HepG2 (cell line): ENCODE results near the gene SLC35G2. TPM values are rescaled to one million over a fixed set of nuclear protein-coding genes. Genes with fewer than 3 reads are reported as not detected.

ENCODE experiments used
- ADNP ChIP-seq: sonication (generic); formaldehyde crosslinking; IDR thresholded peaks from 2 replicates; pipeline ENCODE4 v1.4.0; 2020; ENCODE audit warnings: missing genetic modification reagents
- CCDC6 ChIP-seq: sonication (generic); formaldehyde crosslinking; IDR thresholded peaks from 2 replicates; pipeline ENCODE4 v1.8.1; 2022; ENCODE audit warnings: mild to moderate bottlenecking, missing genetic modification reagents, moderate library complexity
- ELF3 ChIP-seq: IDR thresholded peaks from 2 replicates; pipeline ENCODE4 v1.6.1; 2016; ENCODE audit warnings: missing genetic modification reagents, missing compliant biosample characterization
- FUBP1 ChIP-seq: sonication (generic); formaldehyde crosslinking; IDR thresholded peaks from 2 replicates; pipeline ENCODE4 v1.5.1; 2020; ENCODE audit warnings: missing genetic modification reagents, mild to moderate bottlenecking, borderline replicate concordance
- HOXA7 ChIP-seq: sonication (generic); formaldehyde crosslinking; IDR thresholded peaks from 2 replicates; pipeline ENCODE4 v1.8.1; 2022; ENCODE audit warnings: mild to moderate bottlenecking, missing genetic modification reagents, moderate library complexity
- KDM1A ChIP-seq: IDR thresholded peaks from 2 replicates; pipeline ENCODE4 v1.6.1; 2016; ENCODE audit warnings: missing compliant biosample characterization
- MLLT10 ChIP-seq: sonication (generic); formaldehyde crosslinking; IDR thresholded peaks from 2 replicates; pipeline ENCODE4 v1.4.0; 2020; ENCODE audit warnings: missing genetic modification reagents
- NONO ChIP-seq, 2 experiments: fragments of 450-650 bp in 1 of 2; sonication (generic) in 1 of 2; formaldehyde crosslinking in 1 of 2; IDR thresholded peaks in 1 of 2; conservative IDR thresholded peaks in 1 of 2; 2 replicates each; pipeline versions ENCODE4 v1.6.1 to v1.8.0; 2017 to 2022; ENCODE audit warnings: mild to moderate bottlenecking in 1 of 2, missing genetic modification reagents in 1 of 2, moderate library complexity in 1 of 2
- RAD21 ChIP-seq: fragments of 450-650 bp; formaldehyde crosslinking; IDR thresholded peaks from 2 replicates; pipeline ENCODE4 v1.5.0; 2020; ENCODE audit warnings: mild to moderate bottlenecking
- RAD51 ChIP-seq: fragments of 450-650 bp; IDR thresholded peaks from 2 replicates; pipeline ENCODE4 v1.6.1; 2016; ENCODE audit warnings: borderline replicate concordance
- RELA ChIP-seq: sonication (generic); formaldehyde crosslinking; IDR thresholded peaks from 2 replicates; pipeline ENCODE4 v1.4.0; 2020; ENCODE audit warnings: missing genetic modification reagents
- RFXANK ChIP-seq: IDR thresholded peaks from 2 replicates; pipeline ENCODE4 v1.6.1; 2016
- SRF ChIP-seq: IDR thresholded peaks from 2 replicates; pipeline ENCODE4 v1.6.1; 2011; ENCODE audit warnings: mild to moderate bottlenecking, low read depth, low read length, moderate library complexity
- SUZ12 ChIP-seq: fragments of 150-350 bp; IDR thresholded peaks from 2 replicates; pipeline ENCODE4 v1.6.1; 2014; ENCODE audit warnings: low read depth, low read length
- U2AF1 ChIP-seq: fragments of 200-400 bp; formaldehyde crosslinking; optimal IDR thresholded peaks from 2 replicates; pipeline ENCODE3; 2017; ENCODE audit warnings: mild to moderate bottlenecking, low read depth, low read length
- ZBTB21 ChIP-seq: sonication (generic); formaldehyde crosslinking; IDR thresholded peaks from 2 replicates; pipeline ENCODE4 v1.4.0; 2020; ENCODE audit warnings: missing genetic modification reagents
- ZGPAT ChIP-seq: IDR thresholded peaks from 2 replicates; pipeline ENCODE4 v1.6.1; 2016; ENCODE audit warnings: mild to moderate bottlenecking
- ZNF138 ChIP-seq: sonication (generic); formaldehyde crosslinking; IDR thresholded peaks from 2 replicates; pipeline ENCODE4 v1.5.0; 2020; ENCODE audit warnings: mild to moderate bottlenecking, low read depth, missing genetic modification reagents
- ZNF350 ChIP-seq: sonication (generic); formaldehyde crosslinking; IDR thresholded peaks from 2 replicates; pipeline ENCODE4 v1.4.0; 2020; ENCODE audit warnings: mild to moderate bottlenecking, low read depth, missing genetic modification reagents, borderline replicate concordance
- ZNF496 ChIP-seq: sonication (generic); formaldehyde crosslinking; IDR thresholded peaks from 2 replicates; pipeline ENCODE4 v1.8.1; 2023; ENCODE audit warnings: mild to moderate bottlenecking, moderate library complexity, missing genetic modification reagents; ENCODE audit not compliant: insufficient replicate concordance
- ZNF501 ChIP-seq: sonication (generic); formaldehyde crosslinking; IDR thresholded peaks from 2 replicates; pipeline ENCODE4 v1.5.1; 2020; ENCODE audit warnings: mild to moderate bottlenecking, moderate library complexity, missing genetic modification reagents
- ZNF564 ChIP-seq: sonication (generic); formaldehyde crosslinking; IDR thresholded peaks from 2 replicates; pipeline ENCODE4 v1.8.1; 2023; ENCODE audit warnings: mild to moderate bottlenecking, missing genetic modification reagents
- polyA plus RNA-seq, 8 experiments: library from polyadenylated mRNA; depleted of rRNA in 3 of 8; stranded (reverse) in 7 of 8; unstranded in 1 of 8; fragments of >200 nt; fragmentation: Illumina TruSeq in 4 of 8; extraction: Trizol in 4 of 8; gene quantifications; 2 replicates each; pipeline versions ENCODE4 v1.2.1 to v1.2.3, GENCODE V29; 2011 to 2016; ENCODE audit warnings: low read depth in 4 of 8, missing spikeins in 1 of 8, mixed read lengths in 1 of 8; ENCODE audit not compliant: insufficient read depth in 1 of 8
- total RNA-seq, 5 experiments: library from RNA; depleted of rRNA; stranded (reverse); fragments of >200 nt; fragmentation: Illumina TruSeq; extraction: Trizol; gene quantifications; 2 replicates each; pipeline ENCODE4 v1.2.3, GENCODE V29; 2016; ENCODE audit warnings: low read depth in 1 of 5
- TF ChIP-seq, protein P1 (sequence below): sonication (generic); formaldehyde crosslinking; IDR thresholded peaks from 2 replicates; pipeline ENCODE4 v1.5.1; 2020; ENCODE audit warnings: missing genetic modification reagents, mild to moderate bottlenecking, borderline replicate concordance
- TF ChIP-seq, protein P2 (sequence below): sonication (generic); formaldehyde crosslinking; IDR thresholded peaks from 2 replicates; pipeline ENCODE4 v1.4.0; 2020; ENCODE audit warnings: missing genetic modification reagents; ENCODE audit errors: not compliant biosample characterization

The SLC35G2 gene
- total and polyA plus RNA-seq, 2 of the 13 experiments (the other 11 are each of a cell fraction or from before 2014, with no cell fraction given), result 7.6 to 10.3 TPM

DNA sequence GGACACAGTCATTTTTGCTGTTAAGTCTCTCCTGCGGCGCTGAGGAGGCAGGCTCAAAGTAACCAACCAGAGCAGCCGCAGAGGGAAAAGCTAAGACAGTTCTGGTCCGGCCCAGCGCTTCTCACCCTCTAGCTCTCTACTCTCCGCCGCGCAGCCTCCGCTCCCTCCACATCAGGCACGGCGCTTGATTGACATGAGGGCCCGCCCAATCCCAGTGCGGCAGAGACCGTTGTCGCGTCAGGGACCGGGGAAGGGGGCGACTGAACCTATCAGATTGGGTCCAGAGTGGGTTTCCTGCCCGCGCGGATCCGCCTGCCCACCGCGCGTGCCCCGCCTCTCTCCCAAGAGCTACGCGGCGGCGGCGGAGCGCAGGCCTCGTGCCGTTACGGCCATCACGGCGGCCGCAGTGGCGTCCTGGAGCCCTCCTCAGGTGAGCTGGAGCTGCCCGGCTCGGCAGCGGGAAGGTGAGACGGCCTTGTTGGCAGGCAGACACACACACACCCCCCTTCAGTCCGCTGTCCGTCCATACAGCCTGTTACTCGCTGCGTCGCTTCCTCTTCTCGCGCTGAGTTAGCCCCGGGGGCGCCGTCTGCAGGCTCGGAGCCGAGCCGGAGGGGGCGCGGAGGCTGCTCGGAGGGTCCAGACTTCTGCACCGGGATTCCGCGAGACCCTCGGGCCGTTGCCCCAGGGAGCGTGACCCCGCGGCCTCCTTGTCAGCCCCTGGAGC lies 43.1 kb downstream of the SLC35G2 start, which contains the start of gene NCK1 (continued):
- TF ChIP-seq NONO (IDR thresholded peaks at IDR 0.05) (no peak), NONO (CRISPR knock-in tag; conservative IDR thresholded peaks at IDR 0.05) (peak; percentile 96), ADNP (CRISPR knock-in tag) (no peak), ZNF496 (CRISPR knock-in tag) (no peak), ZNF350 (CRISPR knock-in tag) (peak; percentile 91), MLLT10 (no peak), ZNF138 (CRISPR knock-in tag) (peak; percentile 92), RAD21 (no peak), FUBP1 (peak; percentile 77; the same call in 1 of the 2 replicates), ZBTB21 (CRISPR knock-in tag) (no peak), HOXA7 (CRISPR knock-in tag) (no peak), ELF3 (CRISPR knock-in tag) (peak; percentile 62), SUZ12 (no peak), RFXANK (0 out of 2 replicates have a peak, but pooled peaks have one; percentile 44), U2AF1 (no peak), RELA (CRISPR knock-in tag) (0 out of 2 replicates have a peak, but pooled peaks have one; percentile 15), SRF (0 out of 2 replicates have a peak, but pooled peaks have one; percentile 5), ZNF564 (CRISPR knock-in tag) (0 out of 2 replicates have a peak, but pooled peaks have one; percentile 92), ZGPAT (peak; percentile 94), CCDC6 (CRISPR knock-in tag) (peak; percentile 97), RAD51 (no peak), ZNF501 (peak; percentile 85), KDM1A (no peak)
- TF ChIP-seq, protein P1, sequence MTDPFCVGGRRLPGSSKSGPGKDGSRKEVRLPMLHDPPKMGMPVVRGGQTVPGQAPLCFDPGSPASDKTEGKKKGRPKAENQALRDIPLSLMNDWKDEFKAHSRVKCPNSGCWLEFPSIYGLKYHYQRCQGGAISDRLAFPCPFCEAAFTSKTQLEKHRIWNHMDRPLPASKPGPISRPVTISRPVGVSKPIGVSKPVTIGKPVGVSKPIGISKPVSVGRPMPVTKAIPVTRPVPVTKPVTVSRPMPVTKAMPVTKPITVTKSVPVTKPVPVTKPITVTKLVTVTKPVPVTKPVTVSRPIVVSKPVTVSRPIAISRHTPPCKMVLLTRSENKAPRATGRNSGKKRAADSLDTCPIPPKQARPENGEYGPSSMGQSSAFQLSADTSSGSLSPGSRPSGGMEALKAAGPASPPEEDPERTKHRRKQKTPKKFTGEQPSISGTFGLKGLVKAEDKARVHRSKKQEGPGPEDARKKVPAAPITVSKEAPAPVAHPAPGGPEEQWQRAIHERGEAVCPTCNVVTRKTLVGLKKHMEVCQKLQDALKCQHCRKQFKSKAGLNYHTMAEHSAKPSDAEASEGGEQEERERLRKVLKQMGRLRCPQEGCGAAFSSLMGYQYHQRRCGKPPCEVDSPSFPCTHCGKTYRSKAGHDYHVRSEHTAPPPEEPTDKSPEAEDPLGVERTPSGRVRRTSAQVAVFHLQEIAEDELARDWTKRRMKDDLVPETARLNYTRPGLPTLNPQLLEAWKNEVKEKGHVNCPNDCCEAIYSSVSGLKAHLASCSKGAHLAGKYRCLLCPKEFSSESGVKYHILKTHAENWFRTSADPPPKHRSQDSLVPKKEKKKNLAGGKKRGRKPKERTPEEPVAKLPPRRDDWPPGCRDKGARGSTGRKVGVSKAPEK, result peak; percentile 67; the same call in 1 of the 2 replicates
- TF ChIP-seq, protein P2, sequence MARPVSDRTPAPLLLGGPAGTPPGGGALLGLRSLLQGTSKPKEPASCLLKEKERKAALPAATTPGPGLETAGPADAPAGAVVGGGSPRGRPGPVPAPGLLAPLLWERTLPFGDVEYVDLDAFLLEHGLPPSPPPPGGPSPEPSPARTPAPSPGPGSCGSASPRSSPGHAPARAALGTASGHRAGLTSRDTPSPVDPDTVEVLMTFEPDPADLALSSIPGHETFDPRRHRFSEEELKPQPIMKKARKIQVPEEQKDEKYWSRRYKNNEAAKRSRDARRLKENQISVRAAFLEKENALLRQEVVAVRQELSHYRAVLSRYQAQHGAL (CRISPR knock-in tag), result no peak
